ENCODE measurements around the gene NCOA7.

DNA sequence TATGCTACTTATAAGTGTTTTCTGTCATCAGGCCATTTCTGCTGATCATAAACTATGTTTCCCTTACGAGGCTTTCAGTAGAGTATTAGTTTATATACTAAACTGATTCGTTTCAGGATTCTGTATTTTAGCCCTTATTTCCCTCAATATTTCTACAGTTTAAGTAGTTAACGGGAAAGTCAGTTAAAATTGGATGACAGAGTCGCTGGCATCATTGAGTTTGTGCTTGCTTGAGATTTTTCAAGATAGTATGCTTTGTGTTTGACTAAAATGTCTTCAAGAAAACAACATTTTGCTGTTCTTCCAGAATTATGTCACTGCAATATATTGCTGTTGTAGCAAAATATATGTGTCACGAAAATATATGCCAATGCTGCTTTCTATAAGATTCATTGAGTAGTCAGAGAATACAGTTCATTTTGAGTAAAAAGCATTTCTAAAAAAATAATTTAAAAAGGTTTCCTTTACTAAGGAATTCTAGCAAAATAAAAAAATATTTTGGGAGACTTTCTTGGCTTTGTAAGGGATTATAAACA, 51.4 kb downstream of the NCOA7 start:
- TF ChIP-seq, protein P1, sequence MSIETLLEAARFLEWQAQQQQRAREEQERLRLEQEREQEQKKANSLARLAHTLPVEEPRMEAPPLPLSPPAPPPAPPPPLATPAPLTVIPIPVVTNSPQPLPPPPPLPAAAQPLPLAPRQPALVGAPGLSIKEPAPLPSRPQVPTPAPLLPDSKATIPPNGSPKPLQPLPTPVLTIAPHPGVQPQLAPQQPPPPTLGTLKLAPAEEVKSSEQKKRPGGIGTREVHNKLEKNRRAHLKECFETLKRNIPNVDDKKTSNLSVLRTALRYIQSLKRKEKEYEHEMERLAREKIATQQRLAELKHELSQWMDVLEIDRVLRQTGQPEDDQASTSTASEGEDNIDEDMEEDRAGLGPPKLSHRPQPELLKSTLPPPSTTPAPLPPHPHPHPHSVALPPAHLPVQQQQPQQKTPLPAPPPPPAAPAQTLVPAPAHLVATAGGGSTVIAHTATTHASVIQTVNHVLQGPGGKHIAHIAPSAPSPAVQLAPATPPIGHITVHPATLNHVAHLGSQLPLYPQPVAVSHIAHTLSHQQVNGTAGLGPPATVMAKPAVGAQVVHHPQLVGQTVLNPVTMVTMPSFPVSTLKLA (conservative IDR thresholded peaks at IDR 0.05) = no peak
- TF ChIP-seq, protein P2, sequence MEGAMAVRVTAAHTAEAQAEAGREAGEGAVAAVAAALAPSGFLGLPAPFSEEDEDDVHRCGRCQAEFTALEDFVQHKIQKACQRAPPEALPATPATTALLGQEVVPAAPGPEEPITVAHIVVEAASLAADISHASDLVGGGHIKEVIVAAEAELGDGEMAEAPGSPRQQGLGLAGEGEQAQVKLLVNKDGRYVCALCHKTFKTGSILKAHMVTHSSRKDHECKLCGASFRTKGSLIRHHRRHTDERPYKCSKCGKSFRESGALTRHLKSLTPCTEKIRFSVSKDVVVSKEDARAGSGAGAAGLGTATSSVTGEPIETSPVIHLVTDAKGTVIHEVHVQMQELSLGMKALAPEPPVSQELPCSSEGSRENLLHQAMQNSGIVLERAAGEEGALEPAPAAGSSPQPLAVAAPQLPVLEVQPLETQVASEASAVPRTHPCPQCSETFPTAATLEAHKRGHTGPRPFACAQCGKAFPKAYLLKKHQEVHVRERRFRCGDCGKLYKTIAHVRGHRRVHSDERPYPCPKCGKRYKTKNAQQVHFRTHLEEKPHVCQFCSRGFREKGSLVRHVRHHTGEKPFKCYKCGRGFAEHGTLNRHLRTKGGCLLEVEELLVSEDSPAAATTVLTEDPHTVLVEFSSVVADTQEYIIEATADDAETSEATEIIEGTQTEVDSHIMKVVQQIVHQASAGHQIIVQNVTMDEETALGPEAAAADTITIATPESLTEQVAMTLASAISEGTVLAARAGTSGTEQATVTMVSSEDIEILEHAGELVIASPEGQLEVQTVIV (CRISPR knock-in tag; IDR thresholded peaks at IDR 0.05; ENCODE audit: borderline replicate concordance) = no peak
- TF ChIP-seq JUN (IDR thresholded peaks at IDR 0.05; ENCODE audit: borderline replicate concordance, low read depth, low read length) (no peak), JUN (CRISPR knock-in tag; IDR thresholded peaks at IDR 0.05; ENCODE audit: borderline replicate concordance) (no peak), SREBF1 (IDR thresholded peaks at IDR 0.05; ENCODE audit: borderline replicate concordance, low read depth, low read length) (no peak)
